Esophagus squamous epithelium (tissue), 5 donors: ENCODE data around the gene RNASE4. TPM values are rescaled to one million over a fixed set of nuclear protein-coding genes. Genes with fewer than 3 reads are reported as not detected.

Experiments used
- DNase-seq: peaks from one replicate; lab custom pipeline; 2025; lab: John Stamatoyannopoulos, UW
- H3K27ac ChIP-seq, 4 donors: fragments of 200-600 bp; sonication (generic); one replicate each; pipeline ENCODE4 v1.5.1; 2016 to 2019; ENCODE audit warnings: mild to moderate bottlenecking in 1 of 4
- H3K27me3 ChIP-seq, 4 donors: fragments of 200-600 bp; sonication (generic); 1 replicate in 3 of 4; 2 replicates in 1 of 4; pipeline versions ENCODE4 v1.5.1 to v1.6.0; 2017 to 2021; ENCODE audit warnings: antibody characterized with exemption in 1 of 4
- H3K36me3 ChIP-seq, 3 donors: fragments of 200-600 bp; sonication (generic); one replicate each; pipeline ENCODE4 v1.5.1; 2016 to 2019
- H3K4me1 ChIP-seq, 3 donors: fragments of 200-600 bp; sonication (generic); one replicate each; pipeline ENCODE4 v1.5.1; 2017 to 2019
- H3K4me3 ChIP-seq, 4 donors: fragments of 200-600 bp; sonication (generic); 1 replicate in 3 of 4; 2 replicates in 1 of 4; pipeline ENCODE4 v1.5.1; 2016 to 2019; ENCODE audit warnings: mild to moderate bottlenecking in 2 of 4, moderate library complexity in 1 of 4
- H3K9me3 ChIP-seq, 3 donors: fragments of 200-600 bp; sonication (generic); one replicate each; pipeline ENCODE4 v1.5.1; 2016 to 2019
- CTCF ChIP-seq, 6 experiments: fragments of 450-650 bp in 4 of 6; fragments of 200-600 bp in 2 of 6; sonication (generic) in 2 of 6; IDR thresholded peaks; one replicate each; pipeline ENCODE4 v1.5.1; 2016 to 2019; ENCODE audit warnings: antibody characterized with exemption in 6 of 6, mild to moderate bottlenecking in 4 of 6, moderate library complexity in 4 of 6
- POLR2A ChIP-seq, 4 donors: fragments of 450-650 bp; IDR thresholded peaks; one replicate each; pipeline ENCODE4 v1.6.1; 2017; ENCODE audit warnings: antibody characterized with exemption in 4 of 4, mild to moderate bottlenecking in 4 of 4, moderate library complexity in 3 of 4
- WGBS, 2 donors: methylation state at CpG; one replicate each; pipeline ENCODE4 v1.1.5; 2018; 5-methylcytosine and 5-hydroxymethylcytosine counted together
- intact Hi-C: fragments of 100-400 bp; cut with DNase I; formaldehyde crosslinking; loops from one replicate; pipeline ENCODE4 v1.15.0; 2022
- small RNA-seq, 4 donors: library from RNA; depleted of rRNA; stranded (forward); fragments of <200 nt; gene quantifications; one replicate each; pipeline ENCODE3, GENCODE V24; 2016
- total RNA-seq, 4 donors: library from RNA; depleted of rRNA; stranded (reverse); fragments of >200 nt; gene quantifications; one replicate each; pipeline ENCODE4 v1.1.0, GENCODE V29; 2016
- donor health status: DM: yes; HTN: yes; CAD: no.

The RNASE4 gene
- total RNA-seq, 4 donors from 2014 or later = 4.0 to 73.1 (median 19.5) TPM

GRCh38 chr14:20750194-20750593, 65.8 kb downstream of the RNASE4 start:
- intact Hi-C loops = no loop called here
- DNase-seq = no peak
- H3K4me3 ChIP-seq = no peak overlapping the region
- H3K36me3 ChIP-seq = no peaks in the 10 kb centered on the region
- TF ChIP-seq POLR2A (IDR thresholded peaks at IDR 0.05) (no peak), CTCF (IDR thresholded peaks at IDR 0.05) (no peak)
- no peak overlapping the region for H3K27ac ChIP-seq
- peaks cover 0 to 24% (median 18%) of the 10 kb centered on the region in 3 donors for H3K9me3 ChIP-seq
- no peaks in the 10 kb centered on the region for H3K27me3 ChIP-seq
- 60 to 75% methylated on average over 1 of the region's 1 CpG for WGBS, 2 donors
- H3K4me1 ChIP-seq = no peaks in the 10 kb centered on the region

Small RNA genes within 50 kb of the gene (small RNA-seq; reads per million reads assigned to genes)
- gene RF00019 = 0 reads per million in 4 donors

Other genes starting within 250 kb of the RNASE4 start
- under 1 TPM in 1 of 4 donors, not detected in 3; 0.57 TPM for gene KLHL33, start 248.4 kb upstream of the RNASE4 start, total RNA-seq
- 10 to 100 TPM; 22.3 to 41.6 (median 26.6) TPM for gene OSGEP, start 229.7 kb upstream of the RNASE4 start, total RNA-seq
- 100 to 1,000 TPM in 3 of 4 donors, 10 to 100 TPM in 1; 75.7 to 132 (median 115) TPM for gene APEX1, start 229.3 kb upstream of the RNASE4 start, total RNA-seq
- gene PIP4P1, start 223.1 kb upstream of the RNASE4 start, total RNA-seq = 10 to 100 TPM; 15.8 to 25.7 (median 19.1) TPM
- 100 to 1,000 TPM in 2 of 4 donors, 10 to 100 TPM in 2; 84.4 to 155 (median 104) TPM for gene PNP, start 215.2 kb upstream of the RNASE4 start, total RNA-seq
- not detected for gene RNASE10, start 179.0 kb upstream of the RNASE4 start, total RNA-seq
- gene RNASE9, start 123.5 kb upstream of the RNASE4 start, total RNA-seq = not detected
- gene RNASE11, start 96.6 kb upstream of the RNASE4 start, total RNA-seq = not detected
- gene RNASE12, start 93.2 kb upstream of the RNASE4 start, total RNA-seq = not detected
- not detected for gene OR6S1, start 42.9 kb upstream of the RNASE4 start, total RNA-seq
- gene ANG, start 4.2 kb downstream of the RNASE4 start, total RNA-seq = 10 to 100 TPM in 1 of 4 donors, 1 to 10 TPM in 3; 1.4 to 15.1 (median 5.8) TPM
- gene EDDM3A, start 61.3 kb downstream of the RNASE4 start, total RNA-seq = not detected
- gene EDDM3B, start 83.8 kb downstream of the RNASE4 start, total RNA-seq = not detected
- gene RNASE6, start 96.7 kb downstream of the RNASE4 start, total RNA-seq = 10 to 100 TPM in 2 of 4 donors, under 1 TPM in 2; 0.26 to 22.3 (median 7.1) TPM
- gene RNASE1, start 118.3 kb downstream of the RNASE4 start, total RNA-seq = 100 to 1,000 TPM in 2 of 4 donors, 10 to 100 TPM in 2; 12.0 to 297 (median 61.0) TPM
- gene RNASE3, start 206.8 kb downstream of the RNASE4 start, total RNA-seq = not detected